DND-41 (cell line): ENCODE results near the gene MIOS.

Source experiments
- ATAC-seq: fragments of 200-7000 bp; cut with Tn5 transposase; 3 replicates; pipeline ENCODE4 v1.9.1; 2021; ENCODE audit warnings: low read depth; ENCODE audit not compliant: insufficient read depth
- DNase-seq: peaks from one replicate; pipeline ENCODE4 v3.0.0-alpha.2; 2020
- H2AFZ ChIP-seq: 2 replicates; pipeline ENCODE4 v1.6.0; 2012; ENCODE audit warnings: low read depth, low read length
- H3K27ac ChIP-seq: 2 replicates; pipeline ENCODE4 v1.5.1; 2012; ENCODE audit warnings: low read length, inconsistent platforms
- H3K27me3 ChIP-seq: fragments of 200-600 bp; sonication (generic); 2 replicates; pipeline ENCODE4 v1.6.0; 2012; ENCODE audit warnings: low read length, mild to moderate bottlenecking, inconsistent platforms; ENCODE audit not compliant: insufficient read depth, poor library complexity
- H3K36me3 ChIP-seq: 2 replicates; pipeline ENCODE4 v1.5.1; 2012; ENCODE audit warnings: low read length, inconsistent platforms; ENCODE audit not compliant: insufficient read depth
- H3K4me1 ChIP-seq: 2 replicates; pipeline ENCODE4 v1.5.1; 2012; ENCODE audit warnings: mild to moderate bottlenecking, low read length; ENCODE audit not compliant: insufficient read depth
- H3K4me2 ChIP-seq: 2 replicates; pipeline ENCODE4 v1.6.0; 2012; ENCODE audit warnings: mild to moderate bottlenecking, moderate library complexity, low read length, inconsistent platforms; ENCODE audit not compliant: insufficient read depth
- H3K4me3 ChIP-seq, 2 experiments: fragments of 200-600 bp in 1 of 2; shearing (Covaris generic) in 1 of 2; 2 replicates each; pipeline ENCODE4 v1.5.1; 2012 to 2016; ENCODE audit warnings: inconsistent platforms in 2 of 2, low read length in 2 of 2, mild to moderate bottlenecking in 2 of 2, low read depth in 1 of 2, moderate library complexity in 1 of 2
- H3K79me2 ChIP-seq: 2 replicates; pipeline ENCODE4 v1.6.0; 2012; ENCODE audit warnings: low read length, inconsistent platforms; ENCODE audit not compliant: insufficient read depth
- H3K9ac ChIP-seq: 2 replicates; pipeline ENCODE4 v1.6.0; 2012; ENCODE audit warnings: low read depth, mild to moderate bottlenecking, inconsistent platforms, low read length, moderate library complexity
- H3K9me3 ChIP-seq: 2 replicates; pipeline ENCODE4 v1.5.1; 2012; ENCODE audit warnings: low read length, moderate library complexity, mild to moderate bottlenecking, inconsistent platforms; ENCODE audit not compliant: insufficient read depth, severe bottlenecking
- H4K20me1 ChIP-seq: 2 replicates; pipeline ENCODE4 v1.6.0; 2012; ENCODE audit warnings: low read length; ENCODE audit not compliant: insufficient read depth
- EZH2 ChIP-seq: IDR thresholded peaks from 3 replicates; pipeline ENCODE4 v1.6.1; 2012; ENCODE audit warnings: borderline replicate concordance, low read depth, mild to moderate bottlenecking, moderate library complexity, low read length, inconsistent platforms; ENCODE audit not compliant: severe bottlenecking
- TF ChIP-seq, protein P1 (sequence below): IDR thresholded peaks from 2 replicates; pipeline ENCODE4 v1.5.1; 2012; ENCODE audit warnings: borderline replicate concordance, low read length, moderate library complexity, mild to moderate bottlenecking; ENCODE audit not compliant: poor library complexity, severe bottlenecking; ENCODE audit errors: extremely low read depth

The MIOS gene

DNA sequence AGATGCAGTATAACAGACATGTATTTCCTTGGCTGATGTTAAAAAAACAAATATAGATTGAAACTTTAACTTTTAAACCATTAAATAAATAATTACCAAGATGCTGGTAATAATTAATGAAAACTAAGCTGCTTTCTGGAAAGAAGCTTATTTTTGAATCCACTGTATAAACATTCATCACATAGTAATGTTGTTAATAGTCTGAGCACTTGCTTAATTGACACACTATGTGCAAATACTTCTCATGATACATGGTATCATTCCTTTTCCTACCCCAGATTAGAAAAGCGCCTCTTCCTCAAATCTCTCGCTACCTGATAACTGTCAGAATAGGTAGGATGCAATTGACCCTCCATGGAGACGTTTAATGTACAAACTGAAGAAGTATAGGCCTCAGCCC lies 16.0 kb upstream of the MIOS start:
- Histone ChIP-seq H3K4me1 (no peaks in the 10 kb centered on the region), H3K79me2 (no peaks in the 10 kb centered on the region), H3K36me3 (no peaks in the 10 kb centered on the region), H3K4me3 (no peak overlapping the region), H3K9ac (no peak overlapping the region), H4K20me1 (no peaks in the 10 kb centered on the region), H2AFZ (no peak overlapping the region), H3K4me2 (no peak overlapping the region), H3K27ac (no peak overlapping the region), H3K27me3 (no peaks in the 10 kb centered on the region), H3K9me3 (no peaks in the 10 kb centered on the region)
- ATAC-seq (no peak), DNase-seq (no peak)
- no peak for TF ChIP-seq EZH2

DNA sequence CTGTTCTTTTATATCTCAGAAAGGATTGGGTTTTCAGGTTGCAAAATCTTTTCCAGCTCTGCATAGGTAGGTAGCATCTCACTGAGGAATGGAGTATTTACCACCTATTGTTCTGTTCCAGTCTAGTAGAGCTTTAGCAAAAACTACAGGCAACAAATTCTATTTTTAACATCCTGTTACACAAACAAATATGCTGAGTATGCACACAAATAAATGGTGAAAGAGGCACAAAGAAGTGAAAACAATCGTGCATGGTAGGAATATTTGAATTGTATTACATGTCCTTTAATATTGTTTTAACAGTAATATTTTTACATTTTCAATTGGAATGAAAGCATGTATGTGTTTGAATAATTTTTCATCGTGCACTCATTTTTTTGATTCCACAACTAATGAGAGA lies 14.5 kb upstream of the MIOS start:
- DNase-seq (no peak), ATAC-seq (no peak)
- Histone ChIP-seq H3K4me2 (no peak overlapping the region), H3K9me3 (no peaks in the 10 kb centered on the region), H4K20me1 (no peaks in the 10 kb centered on the region), H3K27ac (no peak overlapping the region), H3K79me2 (no peaks in the 10 kb centered on the region), H3K4me1 (no peaks in the 10 kb centered on the region), H3K27me3 (no peaks in the 10 kb centered on the region), H3K36me3 (no peaks in the 10 kb centered on the region), H3K9ac (no peak overlapping the region), H2AFZ (no peak overlapping the region), H3K4me3 (no peak overlapping the region)
- TF ChIP-seq, protein P1, sequence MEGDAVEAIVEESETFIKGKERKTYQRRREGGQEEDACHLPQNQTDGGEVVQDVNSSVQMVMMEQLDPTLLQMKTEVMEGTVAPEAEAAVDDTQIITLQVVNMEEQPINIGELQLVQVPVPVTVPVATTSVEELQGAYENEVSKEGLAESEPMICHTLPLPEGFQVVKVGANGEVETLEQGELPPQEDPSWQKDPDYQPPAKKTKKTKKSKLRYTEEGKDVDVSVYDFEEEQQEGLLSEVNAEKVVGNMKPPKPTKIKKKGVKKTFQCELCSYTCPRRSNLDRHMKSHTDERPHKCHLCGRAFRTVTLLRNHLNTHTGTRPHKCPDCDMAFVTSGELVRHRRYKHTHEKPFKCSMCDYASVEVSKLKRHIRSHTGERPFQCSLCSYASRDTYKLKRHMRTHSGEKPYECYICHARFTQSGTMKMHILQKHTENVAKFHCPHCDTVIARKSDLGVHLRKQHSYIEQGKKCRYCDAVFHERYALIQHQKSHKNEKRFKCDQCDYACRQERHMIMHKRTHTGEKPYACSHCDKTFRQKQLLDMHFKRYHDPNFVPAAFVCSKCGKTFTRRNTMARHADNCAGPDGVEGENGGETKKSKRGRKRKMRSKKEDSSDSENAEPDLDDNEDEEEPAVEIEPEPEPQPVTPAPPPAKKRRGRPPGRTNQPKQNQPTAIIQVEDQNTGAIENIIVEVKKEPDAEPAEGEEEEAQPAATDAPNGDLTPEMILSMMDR = no peak
- no peak for TF ChIP-seq EZH2

DNA sequence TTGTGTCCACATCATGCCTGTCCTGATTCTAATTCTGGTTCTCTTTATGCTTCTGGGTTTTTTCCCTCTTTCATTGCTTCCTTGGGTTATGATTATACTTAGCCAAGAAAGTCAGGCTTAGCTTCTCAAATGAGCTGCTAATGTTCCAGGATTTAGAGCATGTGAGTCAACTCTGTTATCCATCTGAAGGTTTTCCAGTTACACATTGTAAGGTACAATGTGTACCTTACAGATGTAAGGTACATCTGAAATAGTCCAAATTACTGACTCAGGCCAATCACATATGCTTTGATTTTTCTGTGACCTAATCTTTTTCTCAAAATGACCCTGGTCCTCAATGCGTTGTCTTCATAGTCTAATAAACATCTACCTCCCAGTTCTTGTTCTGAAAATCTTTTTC lies 13.3 kb upstream of the MIOS start:
- Histone ChIP-seq H3K27me3 (no peaks in the 10 kb centered on the region), H3K4me3 (no peak overlapping the region), H3K4me1 (no peaks in the 10 kb centered on the region), H3K9ac (no peak overlapping the region), H4K20me1 (no peaks in the 10 kb centered on the region), H3K9me3 (peaks cover 3% of the 10 kb centered on the region), H3K79me2 (no peaks in the 10 kb centered on the region), H2AFZ (no peak overlapping the region), H3K4me2 (no peak overlapping the region), H3K36me3 (no peaks in the 10 kb centered on the region), H3K27ac (no peak overlapping the region)
- DNase-seq (no peak), ATAC-seq (no peak)
- TF ChIP-seq, protein P1 = no peak
- TF ChIP-seq EZH2 = no peak

DNA sequence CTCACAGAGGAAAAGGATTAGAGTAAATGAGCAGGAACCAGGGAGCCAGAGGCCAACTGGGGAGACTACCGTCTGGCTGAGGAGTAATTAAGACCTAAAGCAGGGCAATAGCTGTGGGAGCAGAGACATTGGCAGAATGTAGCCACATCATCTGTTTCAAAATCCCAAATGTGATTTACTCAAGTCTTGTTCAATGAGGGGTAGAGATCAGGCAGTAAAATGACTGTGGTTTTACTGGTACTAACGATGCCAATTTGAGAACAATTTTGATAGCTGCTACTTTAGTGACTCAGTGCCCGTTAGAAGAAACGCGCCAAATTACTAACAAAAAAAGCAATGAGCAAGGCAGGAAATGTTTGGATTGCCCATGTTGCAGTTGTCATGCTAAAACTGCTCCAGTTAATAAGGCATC lies 12.7 kb upstream of the MIOS start:
- no peak overlapping the region for H3K9ac ChIP-seq
- H3K79me2 ChIP-seq = no peaks in the 10 kb centered on the region
- no peak overlapping the region for H3K4me2 ChIP-seq
- no peak for ATAC-seq
- no peaks in the 10 kb centered on the region for H3K27me3 ChIP-seq
- no peak overlapping the region for H3K27ac ChIP-seq
- no peak overlapping the region for H2AFZ ChIP-seq
- H4K20me1 ChIP-seq = no peaks in the 10 kb centered on the region
- H3K4me3 ChIP-seq = no peak overlapping the region
- H3K9me3 ChIP-seq = peaks cover 3% of the 10 kb centered on the region
- no peak for DNase-seq
- no peaks in the 10 kb centered on the region for H3K4me1 ChIP-seq
- TF ChIP-seq, protein P1 = no peak
- TF ChIP-seq EZH2 = no peak
- H3K36me3 ChIP-seq = no peaks in the 10 kb centered on the region
